HCT116 (cell line): ENCODE measurements around the gene ACAN. TPM values are rescaled to one million over a fixed set of nuclear protein-coding genes. Genes with fewer than 3 reads are reported as not detected.

Experiments used
- ATAC-seq: fragments of 200-7000 bp; cut with Tn5 transposase; 2 replicates; pipeline ENCODE4 v1.9.1; 2020; ENCODE audit warnings: mild to moderate bottlenecking, moderate library complexity
- BruUV-seq: library from RNA; stranded (reverse); fragments of 400-500 nt; replicated peaks from 2 replicates; lab custom pipeline; 2021; lab: Mats Ljungman, UMichigan
- CTCF ChIA-PET: fragments of 300-600 bp; sonication (Branson Sonifier 250); formaldehyde crosslinking; loops from one replicate; lab custom pipeline; 2021; ENCODE audit warnings: antibody characterized with exemption; lab: Charles Lee
- POLR2A ChIA-PET: fragments of 300-600, 350-600 bp; sonication (Branson Sonifier 250); formaldehyde crosslinking; loops from one replicate; lab custom pipeline; 2021; ENCODE audit warnings: antibody characterized with exemption; lab: Charles Lee
- RAD21 ChIA-PET, 2 experiments: fragments of 300-600 bp; sonication (Branson Sonifier 250); formaldehyde crosslinking; loops; one replicate each; lab custom pipeline; 2023; ENCODE audit warnings: low total read pairs in 2 of 2; ENCODE audit not compliant: uncharacterized antibody in 2 of 2, unreplicated experiment in 2 of 2, low non-redundant PET in 1 of 2; lab: Charles Lee
- DNase-seq: peaks from one replicate; pipeline ENCODE4 v3.0.0-alpha.2; 2010; ENCODE audit warnings: low read depth, low spot score
- H2AFZ ChIP-seq: fragments of 200-600 bp; shearing (Covaris generic), sonication (generic); 2 replicates; pipeline ENCODE4 v1.6.1; 2017; ENCODE audit warnings: low read depth, mixed run types, mixed read lengths, antibody characterized with exemption, low read length; ENCODE audit not compliant: poor library complexity, severe bottlenecking
- H3K27ac ChIP-seq: 2 replicates; pipeline ENCODE4 v1.5.1; 2012; ENCODE audit warnings: low read depth, low read length
- H3K27me3 ChIP-seq: fragments of 200-600 bp; sonication (generic); 2 replicates; pipeline ENCODE4 v1.6.1; 2016; ENCODE audit warnings: mixed run types, low read length, mixed read lengths; ENCODE audit not compliant: insufficient read depth
- H3K36me3 ChIP-seq, 2 experiments: fragments of 200-500 bp in 1 of 2; fragments of 200-600 bp in 1 of 2; sonication (Bioruptor generic) in 1 of 2; sonication (generic) in 1 of 2; 2 replicates each; pipeline versions ENCODE4 v1.5.1 to v1.6.1; 2014 to 2016; ENCODE audit warnings: low read length in 2 of 2, inconsistent platforms in 1 of 2, mixed read lengths in 1 of 2, mixed run types in 1 of 2; ENCODE audit not compliant: insufficient read depth in 2 of 2, control insufficient read depth in 1 of 2
- H3K4me1 ChIP-seq, 2 experiments: fragments of 200-600 bp in 1 of 2; sonication (generic) in 1 of 2; 2 replicates each; pipeline versions ENCODE4 v1.5.1 to v1.6.1; 2012 to 2017; ENCODE audit warnings: low read length in 2 of 2, inconsistent platforms in 1 of 2, mild to moderate bottlenecking in 1 of 2, mixed read lengths in 1 of 2, mixed run types in 1 of 2, moderate library complexity in 1 of 2; ENCODE audit not compliant: insufficient read depth in 2 of 2, control insufficient read depth in 1 of 2
- H3K4me2 ChIP-seq: fragments of 200-600 bp; sonication (generic); 2 replicates; pipeline ENCODE4 v1.6.1; 2017; ENCODE audit warnings: mixed run types, low read length, mixed read lengths
- H3K4me3 ChIP-seq, 2 experiments: fragments of 200-600 bp in 1 of 2; sonication (generic) in 1 of 2; replicated peaks in 1 of 2; 2 replicates each; pipeline ENCODE4 v1.5.1; 2011 to 2016; ENCODE audit warnings: low read length in 2 of 2, control low read depth in 1 of 2, low read depth in 1 of 2, mild to moderate bottlenecking in 1 of 2, mixed read lengths in 1 of 2, mixed run types in 1 of 2
- H3K79me2 ChIP-seq: fragments of 200-600 bp; sonication (generic); 2 replicates; pipeline ENCODE4 v1.6.1; 2017; ENCODE audit warnings: mild to moderate bottlenecking, mixed run types, low read length, moderate library complexity, mixed read lengths; ENCODE audit not compliant: insufficient read depth
- H3K9ac ChIP-seq: fragments of 200-600 bp; sonication (generic); 2 replicates; pipeline ENCODE4 v1.6.1; 2016; ENCODE audit warnings: low read length, mixed read lengths
- H3K9me2 ChIP-seq: fragments of 200-600 bp; sonication (generic), shearing (Covaris generic); 2 replicates; pipeline ENCODE4 v1.6.1; 2017; ENCODE audit warnings: mixed run types, mild to moderate bottlenecking, moderate library complexity; ENCODE audit not compliant: insufficient read depth
- H3K9me3 ChIP-seq, 2 experiments: fragments of 200-500 bp in 1 of 2; fragments of 200-600 bp in 1 of 2; sonication (Bioruptor generic) in 1 of 2; sonication (generic) in 1 of 2; 2 replicates each; pipeline ENCODE4 v1.6.1; 2014 to 2017; ENCODE audit warnings: low read length in 2 of 2, mixed read lengths in 2 of 2, inconsistent platforms in 1 of 2, low read depth in 1 of 2, mild to moderate bottlenecking in 1 of 2, mixed run types in 1 of 2, moderate library complexity in 1 of 2; ENCODE audit not compliant: control insufficient read depth in 1 of 2, insufficient read depth in 1 of 2
- H4K20me1 ChIP-seq: fragments of 200-600 bp; sonication (generic), shearing (Covaris generic); 2 replicates; pipeline ENCODE4 v1.6.1; 2017; ENCODE audit warnings: mixed run types, mild to moderate bottlenecking, moderate library complexity; ENCODE audit not compliant: insufficient read depth
- ATF3 ChIP-seq: IDR thresholded peaks from 2 replicates; pipeline ENCODE4 v1.6.1; 2012
- CBX3 ChIP-seq: IDR thresholded peaks from 2 replicates; pipeline ENCODE4 v1.6.1; 2012; ENCODE audit warnings: low read depth
- CEBPB ChIP-seq: IDR thresholded peaks from 2 replicates; pipeline ENCODE4 v1.6.1; 2012; ENCODE audit warnings: low read depth
- EGR1 ChIP-seq: IDR thresholded peaks from 2 replicates; pipeline ENCODE4 v1.6.1; 2012; ENCODE audit warnings: low read depth
- ELF1 ChIP-seq: IDR thresholded peaks from 2 replicates; pipeline ENCODE4 v1.6.1; 2012; ENCODE audit warnings: low read depth, borderline replicate concordance
- EZH2 ChIP-seq: fragments of 200-600 bp; sonication (generic); IDR thresholded peaks from 2 replicates; pipeline ENCODE4 v1.6.1; 2017; ENCODE audit warnings: antibody characterized with exemption, mixed run types
- FOSL1 ChIP-seq: IDR thresholded peaks from 2 replicates; pipeline ENCODE4 v1.6.1; 2012; ENCODE audit warnings: low read depth
- JUND ChIP-seq: IDR thresholded peaks from 2 replicates; pipeline ENCODE4 v1.6.1; 2012
- MAX ChIP-seq: IDR thresholded peaks from 2 replicates; pipeline ENCODE4 v1.6.1; 2012
- POLR2A ChIP-seq: IDR thresholded peaks from 2 replicates; pipeline ENCODE4 v1.7.0; 2011; ENCODE audit warnings: borderline replicate concordance; ENCODE audit not compliant: insufficient read depth, insufficient read length; ENCODE audit errors: extremely low read depth
- RAD21 ChIP-seq: IDR thresholded peaks from 2 replicates; pipeline ENCODE4 v1.6.1; 2012; ENCODE audit warnings: low read depth, mild to moderate bottlenecking
- REST ChIP-seq: IDR thresholded peaks from 2 replicates; pipeline ENCODE4 v1.6.1; 2012; ENCODE audit warnings: low read depth
- SRF ChIP-seq: IDR thresholded peaks from 2 replicates; pipeline ENCODE4 v1.6.1; 2012; ENCODE audit warnings: low read depth
- TCF7L2 ChIP-seq: IDR thresholded peaks from 2 replicates; pipeline ENCODE4 v1.7.0; 2011; ENCODE audit warnings: borderline replicate concordance, inconsistent platforms; ENCODE audit not compliant: insufficient read depth, insufficient read length; ENCODE audit errors: extremely low read depth
- YY1 ChIP-seq: IDR thresholded peaks from 2 replicates; pipeline ENCODE4 v1.6.1; 2011; ENCODE audit warnings: low read length, low read depth, moderate library complexity, mild to moderate bottlenecking; ENCODE audit not compliant: insufficient replicate concordance; ENCODE audit errors: extremely low read depth
- ZBTB33 ChIP-seq: IDR thresholded peaks from 2 replicates; pipeline ENCODE4 v1.6.1; 2011; ENCODE audit warnings: mild to moderate bottlenecking, low read length, moderate library complexity; ENCODE audit not compliant: insufficient replicate concordance; ENCODE audit errors: extremely low read depth
- ZFX ChIP-seq: fragments of 450-650 bp; IDR thresholded peaks from 2 replicates; pipeline ENCODE4 v1.6.1; 2017
- ZNF274 ChIP-seq: fragments of 200-500 bp; sonication (Bioruptor generic); IDR thresholded peaks from 2 replicates; pipeline ENCODE4 v1.6.1; 2014; ENCODE audit warnings: mild to moderate bottlenecking, low read depth, low read length, inconsistent platforms
- intact Hi-C: fragments of 100-400 bp; cut with micrococcal nuclease; formaldehyde crosslinking; loops from 2 replicates; pipeline ENCODE4 v1.10.0; 2022
- total RNA-seq: library from RNA; stranded (reverse); gene quantifications from one replicate; pipeline ENCODE4 v1.2.1, GENCODE V29; 2021; ENCODE audit not compliant: unreplicated experiment

Gene ACAN
- total RNA-seq, 1 experiment from 2014 or later = not detected

GRCh38 chr15:88765212-88765611 lies 38.0 kb upstream of the ACAN start:
- Histone ChIP-seq H3K4me3 (no peak overlapping the region), H3K36me3 (no peaks in the 10 kb centered on the region), H3K4me1 (no peaks in the 10 kb centered on the region), H3K9ac (no peak overlapping the region), H3K27ac (no peak overlapping the region), H3K79me2 (no peaks in the 10 kb centered on the region), H3K9me3 (no peaks in the 10 kb centered on the region), H3K27me3 (peaks cover 27% of the 10 kb centered on the region; the same call in 1 of the 2 replicates), H3K9me2 (no peaks in the 10 kb centered on the region), H4K20me1 (no peaks in the 10 kb centered on the region), H3K4me2 (no peak overlapping the region), H2AFZ (no peak overlapping the region)
- TF ChIP-seq RAD21 = no peak
- no peak for TF ChIP-seq SRF
- no peak for TF ChIP-seq ZFX
- TF ChIP-seq ZBTB33 = no peak
- TF ChIP-seq ATF3 = no peak
- TF ChIP-seq EZH2 = no peak
- TF ChIP-seq CEBPB = no peak
- TF ChIP-seq MAX = no peak
- TF ChIP-seq REST = no peak
- TF ChIP-seq POLR2A = no peak
- TF ChIP-seq ZNF274 = no peak
- TF ChIP-seq JUND = no peak
- TF ChIP-seq ELF1 = no peak
- no peak for TF ChIP-seq TCF7L2
- no peak for TF ChIP-seq CBX3
- no peak for TF ChIP-seq YY1
- TF ChIP-seq EGR1 = no peak
- TF ChIP-seq FOSL1 = no peak
- no TSS peak for BruUV-seq
- ChIA-PET CTCF (no interaction called here), POLR2A (interaction anchor here (0.6 kb wide), 1 partner anchor 87 kb away, joined by 4 read pairs; no protein-coding TSS in a partner anchor), RAD21 (no interaction called here)
- intact Hi-C loops = no loop called here
- ATAC-seq (no peak), DNase-seq (no peak)
